ENCODE results near the gene RNF103. TPM values are rescaled to one million over a fixed set of nuclear protein-coding genes. Genes with fewer than 3 reads are reported as not detected.

Gene RNF103
- total RNA-seq, 1 experiment from 2014 or later = 16.1 TPM

DNA sequence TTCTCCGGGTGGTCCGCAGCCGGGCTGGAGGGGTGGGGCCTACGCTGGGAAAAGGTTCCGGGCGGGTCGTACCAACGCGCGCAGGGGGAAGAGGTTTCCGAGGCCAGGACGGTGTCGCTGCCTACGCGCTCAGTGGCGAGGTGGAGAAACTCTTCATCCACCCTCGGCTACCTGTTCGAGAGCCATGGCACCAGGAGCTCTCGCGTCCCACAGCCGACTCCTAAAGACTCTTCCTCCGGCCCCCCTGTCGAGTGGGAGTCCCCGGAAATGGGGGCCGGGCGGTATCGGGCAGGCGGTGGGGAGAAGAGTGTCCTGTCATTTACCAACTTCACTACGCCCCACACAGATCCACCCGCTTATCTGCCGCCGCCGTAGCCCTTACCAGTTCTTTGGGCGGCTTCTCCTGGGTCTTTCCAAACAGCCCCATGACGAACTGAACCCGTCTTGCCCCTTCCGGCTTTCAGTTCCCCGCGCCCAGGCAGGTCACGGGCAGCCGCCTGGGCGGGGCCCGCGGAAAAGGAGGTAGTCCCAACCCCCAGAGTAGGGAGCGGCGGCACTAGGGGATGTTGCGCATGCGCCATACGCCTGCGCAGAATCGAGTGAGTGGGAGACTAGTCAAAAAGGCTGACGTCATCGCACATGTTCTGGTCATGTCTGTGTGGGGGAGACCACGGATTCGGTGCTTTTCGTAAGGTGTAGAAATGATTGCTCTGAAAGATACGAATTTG is 60.6 kb downstream of the RNF103 start, which contains the start of gene CHMP3 (continued):
- TF ChIP-seq ELF1 (IDR thresholded peaks at IDR 0.05; ENCODE audit: borderline replicate concordance, low read depth) = peak; percentile 73
- TF ChIP-seq, protein P1, sequence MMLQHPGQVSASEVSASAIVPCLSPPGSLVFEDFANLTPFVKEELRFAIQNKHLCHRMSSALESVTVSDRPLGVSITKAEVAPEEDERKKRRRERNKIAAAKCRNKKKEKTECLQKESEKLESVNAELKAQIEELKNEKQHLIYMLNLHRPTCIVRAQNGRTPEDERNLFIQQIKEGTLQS (IDR thresholded peaks at IDR 0.05) = no peak
- TF ChIP-seq YY1 (IDR thresholded peaks at IDR 0.05; ENCODE audit: extremely low read depth, insufficient replicate concordance, low read depth, low read length) = no peak

DNA sequence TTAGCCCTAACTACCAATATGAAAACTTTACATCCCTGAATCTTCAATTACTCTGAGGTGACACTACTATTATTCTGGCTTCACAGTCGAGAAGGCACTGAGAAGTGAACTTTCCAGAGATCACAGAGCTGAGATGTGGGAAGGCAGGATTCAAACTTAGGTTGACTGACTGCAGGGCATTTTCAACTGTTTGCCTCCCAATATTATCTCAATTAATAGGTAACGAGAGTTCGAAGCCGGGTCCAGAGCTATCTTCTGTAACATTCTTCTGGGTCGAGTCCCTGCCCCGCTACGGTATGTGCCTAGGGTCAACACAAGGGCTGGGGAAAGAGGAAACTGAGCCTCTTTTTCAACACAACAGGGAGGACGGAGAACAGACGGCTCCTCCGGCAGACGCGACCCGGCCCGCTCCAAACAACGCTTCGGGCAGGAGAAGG is 61.2 kb downstream of the RNF103 start:
- Histone ChIP-seq H3K9ac (ENCODE audit: low read length) (peak overlapping the region; percentile 88), H2AFZ (ENCODE audit: low read depth, low read length, poor library complexity, severe bottlenecking) (no peak overlapping the region), H4K20me1 (ENCODE audit: insufficient read depth) (no peaks in the 10 kb centered on the region), H3K27me3 (ENCODE audit: insufficient read depth, low read length) (no peaks in the 10 kb centered on the region), H3K9me2 (ENCODE audit: insufficient read depth) (no peaks in the 10 kb centered on the region), H3K79me2 (ENCODE audit: insufficient read depth, low read length) (peaks cover 49% of the 10 kb centered on the region), H3K36me3 (ENCODE audit: control insufficient read depth in 1 of 2, insufficient read depth in 2 of 2, low read length in 2 of 2) (no peaks in the 10 kb centered on the region; a peak in 1 of 4 replicates), H3K4me1 (ENCODE audit: control insufficient read depth in 1 of 2, insufficient read depth in 2 of 2, low read length in 2 of 2) (peaks cover 0 to 16% of the 10 kb centered on the region in 2 experiments; a peak in 2 of 4 replicates), H3K9me3 (ENCODE audit: control insufficient read depth in 1 of 2, insufficient read depth in 1 of 2, low read depth in 1 of 2, low read length in 2 of 2) (no peaks in the 10 kb centered on the region), H3K27ac (ENCODE audit: low read depth, low read length) (peak overlapping the region; percentile 77), H3K4me2 (ENCODE audit: low read length) (peak overlapping the region; percentile 84), H3K4me3 (replicated peaks in 1 of 2; ENCODE audit: low read depth in 1 of 2, low read length in 2 of 2) (peak overlapping the region; percentile 58 to 74)
- CTCF ChIA-PET = no interaction called here
- intact Hi-C loops (cut with micrococcal nuclease) = loop anchor here (5.0 kb wide), 1 partner anchor 120 kb away; the partner anchor contains the start of gene KDM3A
- ATAC-seq (no peak), DNase-seq (ENCODE audit: low read depth, low spot score) (no peak)
- TF ChIP-seq EZH2 (IDR thresholded peaks at IDR 0.05) (no peak), FOSL1 (IDR thresholded peaks at IDR 0.05; ENCODE audit: low read depth) (no peak), SRF (IDR thresholded peaks at IDR 0.05; ENCODE audit: low read depth) (no peak), JUND (IDR thresholded peaks at IDR 0.05) (no peak), CEBPB (IDR thresholded peaks at IDR 0.05; ENCODE audit: low read depth) (no peak), ZNF274 (IDR thresholded peaks at IDR 0.05; ENCODE audit: low read depth, low read length) (no peak), SP1 (IDR thresholded peaks at IDR 0.05; ENCODE audit: low read depth) (no peak), TCF7L2 (IDR thresholded peaks at IDR 0.05; ENCODE audit: borderline replicate concordance, extremely low read depth, insufficient read depth, insufficient read length) (no peak), CBX3 (IDR thresholded peaks at IDR 0.05; ENCODE audit: low read depth) (no peak), POLR2AphosphoS5 (IDR thresholded peaks at IDR 0.05; ENCODE audit: low read depth, low read length) (no peak), EGR1 (IDR thresholded peaks at IDR 0.05; ENCODE audit: low read depth) (no peak)
- TF ChIP-seq, protein P2, sequence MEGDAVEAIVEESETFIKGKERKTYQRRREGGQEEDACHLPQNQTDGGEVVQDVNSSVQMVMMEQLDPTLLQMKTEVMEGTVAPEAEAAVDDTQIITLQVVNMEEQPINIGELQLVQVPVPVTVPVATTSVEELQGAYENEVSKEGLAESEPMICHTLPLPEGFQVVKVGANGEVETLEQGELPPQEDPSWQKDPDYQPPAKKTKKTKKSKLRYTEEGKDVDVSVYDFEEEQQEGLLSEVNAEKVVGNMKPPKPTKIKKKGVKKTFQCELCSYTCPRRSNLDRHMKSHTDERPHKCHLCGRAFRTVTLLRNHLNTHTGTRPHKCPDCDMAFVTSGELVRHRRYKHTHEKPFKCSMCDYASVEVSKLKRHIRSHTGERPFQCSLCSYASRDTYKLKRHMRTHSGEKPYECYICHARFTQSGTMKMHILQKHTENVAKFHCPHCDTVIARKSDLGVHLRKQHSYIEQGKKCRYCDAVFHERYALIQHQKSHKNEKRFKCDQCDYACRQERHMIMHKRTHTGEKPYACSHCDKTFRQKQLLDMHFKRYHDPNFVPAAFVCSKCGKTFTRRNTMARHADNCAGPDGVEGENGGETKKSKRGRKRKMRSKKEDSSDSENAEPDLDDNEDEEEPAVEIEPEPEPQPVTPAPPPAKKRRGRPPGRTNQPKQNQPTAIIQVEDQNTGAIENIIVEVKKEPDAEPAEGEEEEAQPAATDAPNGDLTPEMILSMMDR (IDR thresholded peaks at IDR 0.05 in 2 of 3, conservative IDR thresholded peaks at IDR 0.05 in 1 of 3; ENCODE audit: borderline replicate concordance in 1 of 3, insufficient read depth in 1 of 3, low read depth in 2 of 3, low read length in 2 of 3) = no peak
- TF ChIP-seq, protein P3, sequence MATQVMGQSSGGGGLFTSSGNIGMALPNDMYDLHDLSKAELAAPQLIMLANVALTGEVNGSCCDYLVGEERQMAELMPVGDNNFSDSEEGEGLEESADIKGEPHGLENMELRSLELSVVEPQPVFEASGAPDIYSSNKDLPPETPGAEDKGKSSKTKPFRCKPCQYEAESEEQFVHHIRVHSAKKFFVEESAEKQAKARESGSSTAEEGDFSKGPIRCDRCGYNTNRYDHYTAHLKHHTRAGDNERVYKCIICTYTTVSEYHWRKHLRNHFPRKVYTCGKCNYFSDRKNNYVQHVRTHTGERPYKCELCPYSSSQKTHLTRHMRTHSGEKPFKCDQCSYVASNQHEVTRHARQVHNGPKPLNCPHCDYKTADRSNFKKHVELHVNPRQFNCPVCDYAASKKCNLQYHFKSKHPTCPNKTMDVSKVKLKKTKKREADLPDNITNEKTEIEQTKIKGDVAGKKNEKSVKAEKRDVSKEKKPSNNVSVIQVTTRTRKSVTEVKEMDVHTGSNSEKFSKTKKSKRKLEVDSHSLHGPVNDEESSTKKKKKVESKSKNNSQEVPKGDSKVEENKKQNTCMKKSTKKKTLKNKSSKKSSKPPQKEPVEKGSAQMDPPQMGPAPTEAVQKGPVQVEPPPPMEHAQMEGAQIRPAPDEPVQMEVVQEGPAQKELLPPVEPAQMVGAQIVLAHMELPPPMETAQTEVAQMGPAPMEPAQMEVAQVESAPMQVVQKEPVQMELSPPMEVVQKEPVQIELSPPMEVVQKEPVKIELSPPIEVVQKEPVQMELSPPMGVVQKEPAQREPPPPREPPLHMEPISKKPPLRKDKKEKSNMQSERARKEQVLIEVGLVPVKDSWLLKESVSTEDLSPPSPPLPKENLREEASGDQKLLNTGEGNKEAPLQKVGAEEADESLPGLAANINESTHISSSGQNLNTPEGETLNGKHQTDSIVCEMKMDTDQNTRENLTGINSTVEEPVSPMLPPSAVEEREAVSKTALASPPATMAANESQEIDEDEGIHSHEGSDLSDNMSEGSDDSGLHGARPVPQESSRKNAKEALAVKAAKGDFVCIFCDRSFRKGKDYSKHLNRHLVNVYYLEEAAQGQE (IDR thresholded peaks at IDR 0.05; ENCODE audit: low read depth) = no peak
- TF ChIP-seq, protein P4, sequence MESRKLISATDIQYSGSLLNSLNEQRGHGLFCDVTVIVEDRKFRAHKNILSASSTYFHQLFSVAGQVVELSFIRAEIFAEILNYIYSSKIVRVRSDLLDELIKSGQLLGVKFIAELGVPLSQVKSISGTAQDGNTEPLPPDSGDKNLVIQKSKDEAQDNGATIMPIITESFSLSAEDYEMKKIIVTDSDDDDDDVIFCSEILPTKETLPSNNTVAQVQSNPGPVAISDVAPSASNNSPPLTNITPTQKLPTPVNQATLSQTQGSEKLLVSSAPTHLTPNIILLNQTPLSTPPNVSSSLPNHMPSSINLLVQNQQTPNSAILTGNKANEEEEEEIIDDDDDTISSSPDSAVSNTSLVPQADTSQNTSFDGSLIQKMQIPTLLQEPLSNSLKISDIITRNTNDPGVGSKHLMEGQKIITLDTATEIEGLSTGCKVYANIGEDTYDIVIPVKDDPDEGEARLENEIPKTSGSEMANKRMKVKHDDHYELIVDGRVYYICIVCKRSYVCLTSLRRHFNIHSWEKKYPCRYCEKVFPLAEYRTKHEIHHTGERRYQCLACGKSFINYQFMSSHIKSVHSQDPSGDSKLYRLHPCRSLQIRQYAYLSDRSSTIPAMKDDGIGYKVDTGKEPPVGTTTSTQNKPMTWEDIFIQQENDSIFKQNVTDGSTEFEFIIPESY (IDR thresholded peaks at IDR 0.05; ENCODE audit: extremely low read depth, insufficient replicate concordance, low read length) = no peak
- BruUV-seq (replicated peaks) = no TSS peak
- RAD21 ChIA-PET (ENCODE audit: low non-redundant PET in 1 of 2, low total read pairs in 2 of 2, uncharacterized antibody in 2 of 2, unreplicated experiment in 2 of 2) = no interaction called here
- POLR2A ChIA-PET = interaction anchor here (0.8 to 1.0 kb wide), 2 partner anchors 120 to 164 kb away, joined by 3 read pairs; no protein-coding TSS in a partner anchor
